Keratinocyte (primary cell): Measurements from ENCODE around the gene DENND5B. TPM values are rescaled to one million over a fixed set of nuclear protein-coding genes. Genes with fewer than 3 reads are reported as not detected.

Source experiments
- DNase-seq: peaks from one replicate; pipeline ENCODE4 v3.0.0-alpha.2; 2011; ENCODE audit warnings: low read depth, missing footprints, low spot score
- FAIRE-seq: peaks from 2 replicates; lab custom pipeline; 2011; peaks lifted over from hg19 to GRCh38; lab: Jason Lieb, UNC
- H2AFZ ChIP-seq: 2 replicates; pipeline ENCODE4 v1.6.0; 2012; ENCODE audit warnings: low read length, control low read depth, inconsistent platforms; ENCODE audit not compliant: control insufficient read depth
- H3K27ac ChIP-seq: 2 replicates; pipeline ENCODE4 v1.5.1; 2011; ENCODE audit warnings: low read length; ENCODE audit not compliant: control insufficient read depth, insufficient read depth
- H3K27me3 ChIP-seq: 3 replicates; pipeline ENCODE4 v1.6.0; 2011; ENCODE audit warnings: low read length; ENCODE audit not compliant: control insufficient read depth, insufficient read depth; ENCODE audit errors: extremely low read depth
- H3K36me3 ChIP-seq, 2 experiments: 2 replicates in 1 of 2; 3 replicates in 1 of 2; pipeline ENCODE4 v1.5.1; 2011; ENCODE audit warnings: low read length in 2 of 2, mild to moderate bottlenecking in 1 of 2; ENCODE audit not compliant: control insufficient read depth in 2 of 2, insufficient read depth in 2 of 2; ENCODE audit errors: extremely low read depth in 1 of 2
- H3K4me1 ChIP-seq: 3 replicates; pipeline ENCODE4 v1.5.1; 2011; ENCODE audit warnings: low read length; ENCODE audit not compliant: control insufficient read depth, insufficient read depth; ENCODE audit errors: extremely low read depth
- H3K4me2 ChIP-seq: 3 replicates; pipeline ENCODE4 v1.6.0; 2011; ENCODE audit warnings: low read depth, low read length; ENCODE audit not compliant: control insufficient read depth, insufficient read depth; ENCODE audit errors: extremely low read depth
- H3K4me3 ChIP-seq, 3 experiments: fragments of 200-600 bp in 1 of 3; sonication (generic) in 1 of 3; 2 replicates in 2 of 3; 3 replicates in 1 of 3; pipeline ENCODE4 v1.5.1; 2011 to 2016; ENCODE audit warnings: low read length in 3 of 3, mild to moderate bottlenecking in 3 of 3, control low read depth in 2 of 3, inconsistent platforms in 1 of 3, low read depth in 1 of 3, mixed read lengths in 1 of 3, mixed run types in 1 of 3, moderate library complexity in 1 of 3; ENCODE audit not compliant: control insufficient read depth in 2 of 3, insufficient read depth in 2 of 3; ENCODE audit errors: extremely low read depth in 1 of 3
- H3K79me2 ChIP-seq: 2 replicates; pipeline ENCODE4 v1.6.0; 2012; ENCODE audit warnings: low read length; ENCODE audit not compliant: control insufficient read depth, insufficient read depth
- H3K9ac ChIP-seq: 3 replicates; pipeline ENCODE4 v1.6.0; 2011; ENCODE audit warnings: low read length; ENCODE audit not compliant: control insufficient read depth, insufficient read depth; ENCODE audit errors: extremely low read depth
- H3K9me1 ChIP-seq: 3 replicates; pipeline ENCODE4 v1.6.0; 2011; ENCODE audit warnings: low read length; ENCODE audit not compliant: control insufficient read depth, insufficient read depth; ENCODE audit errors: extremely low read depth
- H3K9me3 ChIP-seq: 2 replicates; pipeline ENCODE4 v1.5.1; 2012; ENCODE audit warnings: low read depth, low read length; ENCODE audit not compliant: control insufficient read depth
- H4K20me1 ChIP-seq: 3 replicates; pipeline ENCODE4 v1.6.0; 2011; ENCODE audit warnings: low read length; ENCODE audit not compliant: control insufficient read depth, insufficient read depth; ENCODE audit errors: extremely low read depth
- EZH2 ChIP-seq: IDR thresholded peaks from one replicate; pipeline ENCODE4 v1.6.1; 2012; ENCODE audit warnings: inconsistent platforms, mild to moderate bottlenecking, low read length, moderate library complexity
- dilution Hi-C: fragments of 300-500 bp; cut with MboI; formaldehyde crosslinking; loops from one replicate; pipeline ENCODE4 v1.7.0; 2020; ENCODE audit warnings: low sequenced_read_pairs; ENCODE audit not compliant: extremely low pct_ligation_motif_present
- polyA plus RNA-seq, 5 experiments: library from polyadenylated mRNA; depleted of rRNA in 3 of 5; stranded (reverse) in 3 of 5; stranded (forward) in 1 of 5; unstranded in 1 of 5; fragments of >200 nt; gene quantifications; 1 replicate in 1 of 5; 2 replicates in 3 of 5; 3 replicates in 1 of 5; pipeline versions ENCODE4 v1.2.1 to v1.2.3, GENCODE V29; 2011 to 2012; ENCODE audit warnings: missing spikeins in 2 of 5, low read depth in 1 of 5, low replicate concordance in 1 of 5
- TF ChIP-seq, protein P1 (sequence below), 3 experiments: IDR thresholded peaks in 1 of 3; conservative IDR thresholded peaks in 1 of 3; optimal IDR thresholded peaks in 1 of 3; 2 replicates in 2 of 3; 3 replicates in 1 of 3; pipeline versions ENCODE3 to v1.5.1; 2011; ENCODE audit warnings: low read length in 3 of 3, mild to moderate bottlenecking in 3 of 3, moderate library complexity in 2 of 3, control low read depth in 1 of 3, inconsistent platforms in 1 of 3; ENCODE audit not compliant: insufficient read depth in 2 of 3; ENCODE audit errors: extremely low read depth in 1 of 3

The DENND5B gene
- polyA plus RNA-seq, 1 donor (not counting 4 experiments of a cell fraction or from before 2014, with no cell fraction given) = 4.7 TPM

DNA sequence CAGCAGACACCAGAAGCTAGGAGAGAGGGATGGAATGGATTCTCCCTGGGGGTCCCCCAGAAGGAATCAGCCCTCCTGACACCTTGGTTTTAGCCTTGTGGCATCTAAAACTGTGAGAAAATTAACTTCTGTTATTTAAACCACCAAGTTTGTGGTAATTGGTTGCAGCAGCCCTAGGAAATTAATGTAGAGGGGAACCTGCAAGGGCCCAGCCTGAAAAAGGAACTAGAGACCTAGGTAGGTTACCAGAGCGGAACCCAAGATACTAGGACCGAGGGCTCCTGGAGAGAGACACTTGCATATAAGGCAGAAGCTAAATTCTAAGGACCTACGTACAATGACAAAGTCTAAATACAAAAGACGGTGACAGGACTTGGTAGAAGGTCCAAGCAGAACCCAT lies 8.1 kb upstream of the DENND5B start:
- H3K9ac ChIP-seq = no peak overlapping the region
- dilution Hi-C loops = no loop called here
- no peak overlapping the region for H3K4me3 ChIP-seq
- no peaks in the 10 kb centered on the region for H3K79me2 ChIP-seq
- no peak for TF ChIP-seq EZH2
- TF ChIP-seq, protein P1, sequence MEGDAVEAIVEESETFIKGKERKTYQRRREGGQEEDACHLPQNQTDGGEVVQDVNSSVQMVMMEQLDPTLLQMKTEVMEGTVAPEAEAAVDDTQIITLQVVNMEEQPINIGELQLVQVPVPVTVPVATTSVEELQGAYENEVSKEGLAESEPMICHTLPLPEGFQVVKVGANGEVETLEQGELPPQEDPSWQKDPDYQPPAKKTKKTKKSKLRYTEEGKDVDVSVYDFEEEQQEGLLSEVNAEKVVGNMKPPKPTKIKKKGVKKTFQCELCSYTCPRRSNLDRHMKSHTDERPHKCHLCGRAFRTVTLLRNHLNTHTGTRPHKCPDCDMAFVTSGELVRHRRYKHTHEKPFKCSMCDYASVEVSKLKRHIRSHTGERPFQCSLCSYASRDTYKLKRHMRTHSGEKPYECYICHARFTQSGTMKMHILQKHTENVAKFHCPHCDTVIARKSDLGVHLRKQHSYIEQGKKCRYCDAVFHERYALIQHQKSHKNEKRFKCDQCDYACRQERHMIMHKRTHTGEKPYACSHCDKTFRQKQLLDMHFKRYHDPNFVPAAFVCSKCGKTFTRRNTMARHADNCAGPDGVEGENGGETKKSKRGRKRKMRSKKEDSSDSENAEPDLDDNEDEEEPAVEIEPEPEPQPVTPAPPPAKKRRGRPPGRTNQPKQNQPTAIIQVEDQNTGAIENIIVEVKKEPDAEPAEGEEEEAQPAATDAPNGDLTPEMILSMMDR (optimal IDR thresholded peaks at IDR 0.05 in 1 of 3, IDR thresholded peaks at IDR 0.05 in 1 of 3, conservative IDR thresholded peaks at IDR 0.05 in 1 of 3; ENCODE audit: extremely low read depth in 1 of 3, insufficient read depth in 2 of 3, low read length in 3 of 3) = no peak
- no peaks in the 10 kb centered on the region for H4K20me1 ChIP-seq
- FAIRE-seq = no peak
- no peak overlapping the region for H2AFZ ChIP-seq
- H3K9me1 ChIP-seq = no peaks in the 10 kb centered on the region
- H3K4me2 ChIP-seq = no peak overlapping the region
- H3K9me3 ChIP-seq = no peaks in the 10 kb centered on the region
- H3K27ac ChIP-seq = no peak overlapping the region
- no peaks in the 10 kb centered on the region for H3K4me1 ChIP-seq
- no peaks in the 10 kb centered on the region for H3K36me3 ChIP-seq
- DNase-seq = no peak
- no peaks in the 10 kb centered on the region for H3K27me3 ChIP-seq

DNA sequence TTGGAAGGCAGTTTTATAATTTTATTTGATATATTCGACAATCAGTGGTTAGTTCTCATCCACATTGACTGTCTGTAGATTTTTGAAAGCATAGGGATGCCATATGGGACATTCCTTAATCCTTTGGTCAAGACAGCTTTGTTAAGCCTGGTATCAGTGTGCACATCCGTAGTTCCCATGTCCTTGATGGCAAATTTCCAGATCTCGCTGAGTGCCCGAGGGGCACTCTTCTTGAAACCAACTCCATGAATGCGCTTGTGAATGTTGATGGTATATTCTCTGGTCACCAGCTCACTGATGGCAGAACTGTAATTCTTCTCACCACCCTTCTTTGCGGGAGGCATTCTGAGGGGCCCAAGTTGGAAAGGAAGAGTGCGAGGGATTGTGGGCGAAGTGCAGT lies 6.1 kb upstream of the DENND5B start:
- FAIRE-seq (no peak), DNase-seq (no peak)
- Histone ChIP-seq H4K20me1 (no peaks in the 10 kb centered on the region), H3K36me3 (no peaks in the 10 kb centered on the region), H3K9ac (no peak overlapping the region), H3K4me1 (no peaks in the 10 kb centered on the region), H3K4me2 (no peak overlapping the region), H3K79me2 (no peaks in the 10 kb centered on the region), H3K27ac (no peak overlapping the region), H3K9me1 (no peaks in the 10 kb centered on the region), H3K9me3 (no peaks in the 10 kb centered on the region), H2AFZ (no peak overlapping the region), H3K4me3 (no peak overlapping the region), H3K27me3 (no peaks in the 10 kb centered on the region)
- dilution Hi-C loops = no loop called here
- no peak for TF ChIP-seq EZH2
- TF ChIP-seq, protein P1 (optimal IDR thresholded peaks at IDR 0.05 in 1 of 3, IDR thresholded peaks at IDR 0.05 in 1 of 3, conservative IDR thresholded peaks at IDR 0.05 in 1 of 3; ENCODE audit: extremely low read depth in 1 of 3, insufficient read depth in 2 of 3, low read length in 3 of 3) = no peak
